WTC11 (cell line): ENCODE data around the gene MAN2B1.

ENCODE experiments used
- CREB1 ChIP-seq: sonication (generic); formaldehyde crosslinking; IDR thresholded peaks from 2 replicates; pipeline ENCODE4 v1.8.0; 2023; ENCODE audit warnings: mild to moderate bottlenecking, missing genetic modification reagents
- CTCF ChIP-seq: fragments of 200-600 bp; IDR thresholded peaks from 2 replicates; pipeline ENCODE4 v1.8.0; 2022; ENCODE audit warnings: antibody characterized with exemption
- ESRRA ChIP-seq: sonication (generic); formaldehyde crosslinking; IDR thresholded peaks from 2 replicates; pipeline ENCODE4 v1.8.1; 2022; ENCODE audit warnings: mild to moderate bottlenecking, missing genetic modification reagents, borderline replicate concordance
- GTF2I ChIP-seq: fragments of 250-450 bp; sonication (Bioruptor Pico); conservative IDR thresholded peaks from 2 replicates; pipeline ENCODE4 v1.4.0; 2021; ENCODE audit warnings: mild to moderate bottlenecking
- MAX ChIP-seq: sonication (generic); formaldehyde crosslinking; IDR thresholded peaks from 2 replicates; pipeline ENCODE4 v1.8.0; 2022; ENCODE audit warnings: mild to moderate bottlenecking, missing genetic modification reagents
- ZNF232 ChIP-seq: sonication (generic); formaldehyde crosslinking; IDR thresholded peaks from 2 replicates; pipeline ENCODE4 v1.8.0; 2022; ENCODE audit warnings: mild to moderate bottlenecking, missing genetic modification reagents

GRCh38 chr19:12705169-12705568, 38.6 kb upstream of the MAN2B1 start:
- TF ChIP-seq ESRRA (CRISPR knock-in tag) (no peak), MAX (CRISPR knock-in tag) (no peak), CTCF (no peak), CREB1 (no peak), GTF2I (CRISPR knock-in tag) (no peak), ZNF232 (CRISPR knock-in tag) (no peak)
